Ascending aorta (tissue), 2 donors: ENCODE measurements around the gene GNLY. TPM values are rescaled to one million over a fixed set of nuclear protein-coding genes. Genes with fewer than 3 reads are reported as not detected.

Experiments
- DNase-seq, 2 donors: peaks; one replicate each; pipeline ENCODE4 v3.0.0-alpha.2; 2019; ENCODE audit warnings: low spot score in 2 of 2
- H3K27ac ChIP-seq, 2 donors: fragments of 200-600 bp; sonication (generic); one replicate each; pipeline ENCODE4 v1.5.1; 2016 to 2017; ENCODE audit warnings: mild to moderate bottlenecking in 1 of 2
- H3K27me3 ChIP-seq: fragments of 200-600 bp; sonication (generic); one replicate; pipeline ENCODE4 v1.5.1; 2017
- H3K36me3 ChIP-seq, 2 donors: fragments of 200-600 bp; sonication (generic); one replicate each; pipeline ENCODE4 v1.5.1; 2016
- H3K4me1 ChIP-seq, 2 donors: fragments of 200-600 bp; sonication (generic); one replicate each; pipeline ENCODE4 v1.5.1; 2016 to 2017; ENCODE audit warnings: mild to moderate bottlenecking in 1 of 2
- H3K4me3 ChIP-seq, 2 donors: fragments of 200-600 bp; sonication (generic); one replicate each; pipeline ENCODE4 v1.5.1; 2016 to 2017; ENCODE audit warnings: mild to moderate bottlenecking in 1 of 2
- H3K9me3 ChIP-seq, 2 donors: fragments of 200-600 bp; sonication (generic); one replicate each; pipeline ENCODE4 v1.5.1; 2016
- CTCF ChIP-seq, 3 experiments: fragments of 200-600 bp in 2 of 3; fragments of 450-650 bp in 1 of 3; sonication (generic) in 2 of 3; IDR thresholded peaks; one replicate each; pipeline ENCODE4 v1.5.1; 2016 to 2019; ENCODE audit warnings: antibody characterized with exemption in 3 of 3, mild to moderate bottlenecking in 1 of 3, moderate library complexity in 1 of 3
- intact Hi-C: fragments of 100-400 bp; cut with DNase I; formaldehyde crosslinking; loops from one replicate; pipeline ENCODE4 v1.15.1; 2023
- total RNA-seq: library from RNA; depleted of rRNA; stranded (reverse); fragments of >200 nt; gene quantifications from one replicate; pipeline ENCODE4 v1.1.0, GENCODE V29; 2016

Gene GNLY
- total RNA-seq, 1 donor from 2014 or later = not detected

- no peak for TF ChIP-seq CTCF (IDR thresholded peaks at IDR 0.05)
- peaks cover 36 to 65% of the 10 kb centered on the region in 2 donors for H3K4me1 ChIP-seq
- intact Hi-C loops = loop anchor here (5.0 kb wide), 1 partner anchor 145 kb away; the partner anchor contains the start of gene ST3GAL5
- peak overlapping the region; percentile 97 to 98 for H3K27ac ChIP-seq
- no peaks in the 10 kb centered on the region for H3K36me3 ChIP-seq
- no peaks in the 10 kb centered on the region for H3K27me3 ChIP-seq
- DNase-seq = peak; percentile 78 to 96
- H3K9me3 ChIP-seq = no peaks in the 10 kb centered on the region
- peak overlapping the region in 1 of 2 donors; percentile 46 for H3K4me3 ChIP-seq
Measured at GRCh38 chr2:85741833-85742455, 47.8 kb downstream of the GNLY start.

- Histone ChIP-seq H3K9me3 (no peaks in the 10 kb centered on the region), H3K27ac (peak overlapping the region; percentile 97 to 98), H3K4me1 (peaks cover 32 to 57% of the 10 kb centered on the region in 2 donors), H3K36me3 (no peaks in the 10 kb centered on the region), H3K4me3 (no peak overlapping the region), H3K27me3 (no peaks in the 10 kb centered on the region)
- intact Hi-C loops = loop anchor here (5.0 kb wide), 1 partner anchor 144 kb away; the partner anchor contains the start of gene ST3GAL5
- TF ChIP-seq CTCF (IDR thresholded peaks at IDR 0.05) = no peak
- peak in 1 of 2 donors; percentile 82 for DNase-seq
Measured at GRCh38 chr2:85743304-85743978, 49.3 kb downstream of the GNLY start.

- Histone ChIP-seq H3K4me1 (peaks cover 36 to 63% of the 10 kb centered on the region in 2 donors), H3K27me3 (no peaks in the 10 kb centered on the region), H3K4me3 (no peak overlapping the region), H3K9me3 (no peaks in the 10 kb centered on the region), H3K27ac (peak overlapping the region; percentile 97 to 98), H3K36me3 (no peaks in the 10 kb centered on the region)
- no peak for DNase-seq
- intact Hi-C loops = loop anchor here (5.0 kb wide), 1 partner anchor 143 kb away; the partner anchor contains the start of gene ST3GAL5
- no peak for TF ChIP-seq CTCF (IDR thresholded peaks at IDR 0.05)
Measured at GRCh38 chr2:85744055-85744454, 49.9 kb downstream of the GNLY start.

GRCh38 chr2:85744741-85745601 lies 50.8 kb downstream of the GNLY start:
- Histone ChIP-seq H3K27ac (peak overlapping the region; percentile 97 to 98), H3K4me3 (peak overlapping the region in 1 of 2 donors; percentile 32), H3K4me1 (peaks cover 36 to 71% of the 10 kb centered on the region in 2 donors), H3K27me3 (no peaks in the 10 kb centered on the region), H3K9me3 (no peaks in the 10 kb centered on the region), H3K36me3 (no peaks in the 10 kb centered on the region)
- peak in 1 of 2 donors; percentile 87 for DNase-seq
- TF ChIP-seq CTCF (IDR thresholded peaks at IDR 0.05) = no peak
- intact Hi-C loops = loop anchor here (5.0 kb wide), 1 partner anchor 142 kb away; the partner anchor contains the start of gene ST3GAL5

- Histone ChIP-seq H3K9me3 (no peaks in the 10 kb centered on the region), H3K4me1 (peaks cover 34 to 69% of the 10 kb centered on the region in 2 donors), H3K27me3 (no peaks in the 10 kb centered on the region), H3K36me3 (no peaks in the 10 kb centered on the region), H3K4me3 (peak overlapping the region in 1 of 2 donors; percentile 32), H3K27ac (peak overlapping the region; percentile 97 to 98)
- intact Hi-C loops = no loop called here
- no peak for TF ChIP-seq CTCF (IDR thresholded peaks at IDR 0.05)
- no peak for DNase-seq
Measured at GRCh38 chr2:85745619-85746018, 51.5 kb downstream of the GNLY start.
